Measurements from ENCODE around the gene MRPL36.

The MRPL36 gene

DNA sequence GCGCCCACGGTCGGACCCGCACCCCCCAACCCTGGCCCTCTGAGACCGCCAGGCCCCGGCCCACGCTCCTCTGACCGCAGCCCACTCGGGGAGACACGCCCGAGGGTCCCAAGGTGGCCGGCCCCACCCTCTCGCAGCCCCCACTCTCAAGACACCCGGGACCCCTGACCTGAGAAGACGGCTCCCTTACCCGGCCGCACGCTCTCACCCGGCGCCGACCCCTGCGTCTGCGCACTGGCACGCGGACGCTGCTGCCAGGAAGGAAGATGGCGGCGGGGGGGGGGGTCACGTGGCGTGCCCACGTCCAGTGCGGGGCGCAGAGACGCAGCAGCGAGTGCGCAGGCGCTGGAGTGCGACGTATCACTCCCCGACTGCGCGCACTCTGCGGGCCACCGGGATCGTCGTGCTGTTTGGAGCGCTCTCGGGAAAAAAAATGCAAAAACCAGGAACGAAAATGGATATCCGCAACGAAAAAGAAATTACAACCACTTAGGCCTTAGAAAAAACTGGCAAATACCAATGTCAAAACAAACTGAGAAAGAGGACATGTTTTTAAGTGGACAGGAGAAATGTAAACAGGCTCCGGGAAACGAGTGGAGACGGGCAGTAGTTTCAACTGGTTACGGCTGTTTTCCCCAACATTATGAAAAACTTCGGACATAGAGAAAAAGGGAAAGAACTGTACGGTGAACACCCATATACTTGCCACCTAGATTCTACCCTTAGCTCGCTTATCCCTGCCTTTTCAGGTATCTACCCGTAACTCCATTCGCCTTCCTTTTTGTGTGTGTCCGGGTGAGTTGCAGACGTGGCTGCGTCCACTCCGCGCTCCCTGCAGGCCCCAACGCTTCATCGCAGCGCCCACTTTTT is at the start of gene MRPL36:
Gene MRPL36, minus strand, starts transcription at position 236 of the 870 bp plus-strand sequence. CDS start 902 bp downstream, outside the sequence.
- H3K36me3 ChIP-seq (replicated peaks): peaks cover 41% of the 10 kb centered on the region
- H3K27ac ChIP-seq: peak within 1 kb of the TSS; percentile 98
- TF ChIP-seq, protein P1, sequence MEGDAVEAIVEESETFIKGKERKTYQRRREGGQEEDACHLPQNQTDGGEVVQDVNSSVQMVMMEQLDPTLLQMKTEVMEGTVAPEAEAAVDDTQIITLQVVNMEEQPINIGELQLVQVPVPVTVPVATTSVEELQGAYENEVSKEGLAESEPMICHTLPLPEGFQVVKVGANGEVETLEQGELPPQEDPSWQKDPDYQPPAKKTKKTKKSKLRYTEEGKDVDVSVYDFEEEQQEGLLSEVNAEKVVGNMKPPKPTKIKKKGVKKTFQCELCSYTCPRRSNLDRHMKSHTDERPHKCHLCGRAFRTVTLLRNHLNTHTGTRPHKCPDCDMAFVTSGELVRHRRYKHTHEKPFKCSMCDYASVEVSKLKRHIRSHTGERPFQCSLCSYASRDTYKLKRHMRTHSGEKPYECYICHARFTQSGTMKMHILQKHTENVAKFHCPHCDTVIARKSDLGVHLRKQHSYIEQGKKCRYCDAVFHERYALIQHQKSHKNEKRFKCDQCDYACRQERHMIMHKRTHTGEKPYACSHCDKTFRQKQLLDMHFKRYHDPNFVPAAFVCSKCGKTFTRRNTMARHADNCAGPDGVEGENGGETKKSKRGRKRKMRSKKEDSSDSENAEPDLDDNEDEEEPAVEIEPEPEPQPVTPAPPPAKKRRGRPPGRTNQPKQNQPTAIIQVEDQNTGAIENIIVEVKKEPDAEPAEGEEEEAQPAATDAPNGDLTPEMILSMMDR (IDR thresholded peaks at IDR 0.05; ENCODE audit: low read depth, low read length, missing control alignments): peak; percentile 17
- H3K27me3 ChIP-seq (replicated peaks): no peaks in the 10 kb centered on the region
- H3K4me3 ChIP-seq (ENCODE audit: low read depth, low read length): peak within 1 kb of the TSS; percentile 93
- DNase-seq: peak; percentile 87
- in situ Hi-C loops (cut with HindIII; ENCODE audit: low pct_ligation_motif_present, low sequenced_read_pairs): no loop called here

DNA sequence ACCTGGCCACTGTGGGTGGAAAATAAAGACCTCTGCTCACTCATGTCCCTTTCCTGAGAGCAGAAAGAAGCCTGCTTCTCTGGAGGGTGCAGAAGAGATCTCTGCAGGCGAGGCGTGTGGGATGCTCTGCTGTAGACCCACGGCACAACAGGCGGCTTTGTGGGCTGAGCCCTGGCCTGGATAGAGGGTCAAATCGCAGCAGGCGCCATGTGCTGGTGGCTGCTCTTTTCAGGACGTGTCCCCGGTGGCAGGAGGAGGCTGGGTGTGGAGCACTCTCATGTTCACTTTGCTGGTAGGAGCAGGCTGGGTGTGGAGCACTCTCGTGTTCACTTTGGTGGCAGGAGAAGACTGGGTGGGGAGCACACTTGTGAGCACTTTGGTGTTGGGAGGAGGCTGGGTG is 48.0 kb upstream of the MRPL36 start:
- H3K4me3 ChIP-seq (ENCODE audit: low read depth, low read length): no peak overlapping the region
- H3K27me3 ChIP-seq (replicated peaks): peaks cover 30% of the 10 kb centered on the region
- H3K27ac ChIP-seq: no peak overlapping the region
- H3K36me3 ChIP-seq (replicated peaks): no peaks in the 10 kb centered on the region
- no peak for DNase-seq
- in situ Hi-C loops (cut with HindIII; ENCODE audit: low pct_ligation_motif_present, low sequenced_read_pairs): no loop called here
- TF ChIP-seq, protein P1 (IDR thresholded peaks at IDR 0.05; ENCODE audit: low read depth, low read length, missing control alignments): no peak

DNA sequence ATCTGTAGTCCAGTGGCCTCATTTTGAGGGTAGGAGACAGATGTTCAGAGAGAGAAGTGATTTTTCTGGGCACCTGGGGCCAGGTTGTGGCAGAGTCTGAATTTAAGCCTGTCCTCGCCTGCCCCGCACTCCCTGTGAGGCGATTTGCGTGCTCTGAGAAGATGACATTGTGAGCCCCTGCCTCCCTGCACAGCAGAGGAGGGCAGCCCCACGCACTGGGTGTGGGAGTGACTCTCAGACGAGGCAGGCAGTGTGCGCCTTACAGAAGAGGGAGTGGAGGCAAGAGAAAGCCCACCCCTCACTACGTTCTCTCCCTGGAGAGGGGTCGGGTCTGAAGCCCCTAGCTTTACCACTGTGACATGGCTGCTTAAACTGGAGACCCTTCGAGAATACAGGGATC is 47.4 kb upstream of the MRPL36 start:
- no peak overlapping the region for H3K27ac ChIP-seq
- no peak for DNase-seq
- no peak overlapping the region for H3K4me3 ChIP-seq (ENCODE audit: low read depth, low read length)
- peaks cover 27% of the 10 kb centered on the region for H3K27me3 ChIP-seq (replicated peaks)
- TF ChIP-seq, protein P1 (IDR thresholded peaks at IDR 0.05; ENCODE audit: low read depth, low read length, missing control alignments): no peak
- H3K36me3 ChIP-seq (replicated peaks): no peaks in the 10 kb centered on the region
- in situ Hi-C loops (cut with HindIII; ENCODE audit: low pct_ligation_motif_present, low sequenced_read_pairs): no loop called here

DNA sequence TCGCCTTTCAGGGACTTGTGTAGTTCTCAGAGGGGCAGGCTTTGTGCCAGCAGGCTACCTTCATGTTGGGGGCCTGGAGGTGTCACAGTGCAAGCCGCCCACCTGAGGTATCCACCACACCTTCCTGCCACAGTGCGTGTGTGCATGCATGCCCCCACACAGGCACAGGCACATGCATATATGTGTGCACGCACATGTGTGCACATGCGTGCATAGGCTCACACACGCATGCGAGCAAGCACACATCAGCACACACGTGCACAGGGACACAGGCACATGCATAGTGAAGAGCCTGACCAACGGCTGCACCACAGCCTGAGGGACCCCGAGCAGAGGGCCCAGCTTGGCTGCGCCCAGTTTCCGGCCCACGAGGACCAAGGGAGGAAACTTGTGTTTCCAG is 46.9 kb upstream of the MRPL36 start:
- H3K27me3 ChIP-seq (replicated peaks): peaks cover 24% of the 10 kb centered on the region

DNA sequence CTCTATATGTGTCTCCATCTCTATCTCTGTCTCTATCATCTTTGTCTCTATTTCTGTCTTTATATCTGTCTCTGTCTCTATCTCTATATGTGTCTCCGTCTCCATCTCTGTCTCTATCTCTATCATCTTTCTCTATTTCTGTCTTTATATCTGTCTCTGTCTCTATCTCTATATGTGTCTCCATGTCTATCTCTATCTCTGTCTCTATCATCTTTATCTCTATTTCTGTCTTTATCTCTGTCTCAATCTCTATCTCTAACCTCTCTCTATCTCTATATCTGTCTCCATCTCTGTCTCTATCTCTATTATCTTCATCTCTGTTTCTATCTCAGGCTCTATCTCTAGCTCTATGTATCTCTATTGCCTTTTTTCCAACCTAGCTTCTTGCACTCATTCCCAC is 46.1 kb upstream of the MRPL36 start:
- no peaks in the 10 kb centered on the region for H3K36me3 ChIP-seq (replicated peaks)
- TF ChIP-seq, protein P1 (IDR thresholded peaks at IDR 0.05; ENCODE audit: low read depth, low read length, missing control alignments): no peak
- peaks cover 15% of the 10 kb centered on the region for H3K27me3 ChIP-seq (replicated peaks)
- H3K27ac ChIP-seq: no peak overlapping the region
- H3K4me3 ChIP-seq (ENCODE audit: low read depth, low read length): no peak overlapping the region
- DNase-seq: no peak
- in situ Hi-C loops (cut with HindIII; ENCODE audit: low pct_ligation_motif_present, low sequenced_read_pairs): no loop called here

More for the DNA sequence above, 46.9 kb upstream of the MRPL36 start:
- in situ Hi-C loops (cut with HindIII; ENCODE audit: low pct_ligation_motif_present, low sequenced_read_pairs): no loop called here
- H3K4me3 ChIP-seq (ENCODE audit: low read depth, low read length): no peak overlapping the region
- TF ChIP-seq, protein P1 (IDR thresholded peaks at IDR 0.05; ENCODE audit: low read depth, low read length, missing control alignments): no peak
- no peak for DNase-seq
- H3K36me3 ChIP-seq (replicated peaks): no peaks in the 10 kb centered on the region
- H3K27ac ChIP-seq: no peak overlapping the region
